HG03469 (cell line): Measurements from ENCODE around the gene SLC41A1.

Source experiments
- ATAC-seq: cut with Tn5 transposase; IDR thresholded peaks from one replicate; pipeline ENCODE4 v1.9.1; 2021; ENCODE audit warnings: mild to moderate bottlenecking, moderate library complexity, moderate number of reproducible peaks; ENCODE audit not compliant: unreplicated experiment

SLC41A1 gene

DNA sequence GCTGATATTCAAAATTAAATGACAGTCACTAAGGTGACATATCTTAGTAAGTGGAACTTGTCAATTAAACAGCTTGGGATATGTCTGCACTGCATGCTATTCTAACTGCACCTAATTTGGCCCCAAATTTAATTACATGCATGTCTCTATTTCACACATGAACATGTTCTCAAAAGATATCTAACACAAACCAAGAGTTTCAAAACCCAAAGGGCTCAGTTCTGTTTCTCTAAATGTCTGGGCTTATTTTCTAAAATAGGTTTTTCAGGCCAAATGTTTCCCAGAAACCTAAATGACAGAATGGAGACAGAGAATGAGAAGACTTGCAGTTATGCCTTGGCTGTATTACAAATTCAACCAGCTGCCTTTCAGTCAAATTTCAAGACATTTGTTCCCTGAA, 49.0 kb downstream of the SLC41A1 start:
- no peak for ATAC-seq

DNA sequence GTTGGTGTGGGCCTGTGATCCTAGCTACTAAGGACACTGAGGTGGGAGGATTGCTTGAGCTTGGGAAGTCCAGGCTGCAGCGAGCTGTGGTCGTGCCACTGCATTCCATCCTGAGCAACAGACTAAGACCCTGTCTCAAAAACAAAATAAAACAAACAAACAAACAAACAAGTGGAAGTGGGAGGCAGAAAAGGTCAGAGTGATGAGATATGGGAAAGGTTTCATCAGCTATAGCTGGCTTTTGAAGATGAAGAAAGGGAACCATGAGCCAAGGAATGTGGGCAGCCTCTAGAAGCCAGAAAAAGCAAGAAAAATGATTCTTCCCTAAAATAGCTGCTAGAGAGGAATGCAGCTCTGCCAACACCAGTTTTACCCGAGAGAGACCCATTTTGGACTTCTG, 52.4 kb downstream of the SLC41A1 start:
- no peak for ATAC-seq

DNA sequence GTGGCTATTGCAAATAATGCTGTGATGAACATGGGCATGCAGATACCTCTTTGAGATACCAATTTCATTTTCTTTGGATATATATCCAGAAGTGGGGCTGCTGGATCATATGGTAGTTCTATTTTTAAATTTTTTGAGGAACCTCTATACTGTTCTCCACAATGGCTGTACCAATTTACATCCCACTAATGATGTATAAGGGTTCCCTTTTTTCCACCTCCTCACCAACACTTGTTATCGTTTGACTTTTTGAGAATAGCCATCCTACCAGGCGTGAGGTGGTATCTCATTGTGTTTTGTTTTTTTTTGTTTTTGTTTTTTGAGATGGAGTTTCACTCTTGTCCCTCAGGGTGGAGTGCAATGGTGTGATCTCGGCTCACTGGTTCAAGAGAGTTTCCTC, 56.4 kb downstream of the SLC41A1 start:
- no peak for ATAC-seq

DNA sequence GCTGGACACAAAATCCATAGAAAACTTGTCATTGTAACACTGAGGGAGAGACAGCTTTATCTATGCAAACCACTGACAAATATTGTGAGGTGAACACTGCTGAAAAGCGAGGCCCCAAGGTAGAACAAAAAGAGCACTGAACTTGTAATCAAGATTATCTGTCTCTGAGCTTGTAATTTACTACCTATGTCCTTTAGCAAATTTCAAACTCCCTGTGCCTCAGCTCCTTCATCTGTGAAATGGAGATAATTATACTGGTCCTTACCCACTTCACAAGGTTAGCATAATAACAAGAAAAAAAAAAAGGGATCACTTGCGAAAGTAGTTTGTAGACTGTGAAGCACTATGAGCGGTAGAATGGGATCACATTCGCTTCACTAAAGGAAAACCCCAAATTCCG, 58.1 kb downstream of the SLC41A1 start:
- no peak for ATAC-seq

DNA sequence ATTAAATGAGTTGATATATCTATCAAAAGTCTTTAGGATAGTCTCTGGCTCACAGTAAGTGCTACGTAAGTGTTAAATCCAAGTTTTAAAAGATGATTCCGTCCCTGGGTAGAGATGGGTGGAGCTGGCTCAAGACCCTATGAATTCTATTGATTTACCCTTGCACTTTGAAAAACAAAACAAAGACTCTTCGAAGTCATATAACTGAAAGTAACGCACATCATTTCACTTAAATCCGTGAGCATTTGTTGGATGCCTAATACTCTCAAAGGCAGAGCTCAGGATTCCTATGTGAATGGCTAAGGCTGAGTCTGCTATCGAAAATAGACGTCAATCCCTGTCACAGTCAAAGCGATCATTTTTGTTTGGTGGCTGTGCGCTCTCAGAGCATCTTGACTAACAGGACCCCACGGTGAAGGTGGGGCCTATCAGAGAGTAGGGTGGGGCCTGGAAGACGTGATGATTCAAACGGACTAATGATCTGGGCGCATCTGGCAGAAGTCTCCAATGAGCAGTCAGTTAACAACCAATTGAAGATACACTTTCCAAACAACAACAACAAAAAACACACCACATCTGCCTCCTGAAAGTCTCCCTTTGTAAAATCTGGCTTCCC, 61.9 kb downstream of the SLC41A1 start:
- no peak for ATAC-seq

DNA sequence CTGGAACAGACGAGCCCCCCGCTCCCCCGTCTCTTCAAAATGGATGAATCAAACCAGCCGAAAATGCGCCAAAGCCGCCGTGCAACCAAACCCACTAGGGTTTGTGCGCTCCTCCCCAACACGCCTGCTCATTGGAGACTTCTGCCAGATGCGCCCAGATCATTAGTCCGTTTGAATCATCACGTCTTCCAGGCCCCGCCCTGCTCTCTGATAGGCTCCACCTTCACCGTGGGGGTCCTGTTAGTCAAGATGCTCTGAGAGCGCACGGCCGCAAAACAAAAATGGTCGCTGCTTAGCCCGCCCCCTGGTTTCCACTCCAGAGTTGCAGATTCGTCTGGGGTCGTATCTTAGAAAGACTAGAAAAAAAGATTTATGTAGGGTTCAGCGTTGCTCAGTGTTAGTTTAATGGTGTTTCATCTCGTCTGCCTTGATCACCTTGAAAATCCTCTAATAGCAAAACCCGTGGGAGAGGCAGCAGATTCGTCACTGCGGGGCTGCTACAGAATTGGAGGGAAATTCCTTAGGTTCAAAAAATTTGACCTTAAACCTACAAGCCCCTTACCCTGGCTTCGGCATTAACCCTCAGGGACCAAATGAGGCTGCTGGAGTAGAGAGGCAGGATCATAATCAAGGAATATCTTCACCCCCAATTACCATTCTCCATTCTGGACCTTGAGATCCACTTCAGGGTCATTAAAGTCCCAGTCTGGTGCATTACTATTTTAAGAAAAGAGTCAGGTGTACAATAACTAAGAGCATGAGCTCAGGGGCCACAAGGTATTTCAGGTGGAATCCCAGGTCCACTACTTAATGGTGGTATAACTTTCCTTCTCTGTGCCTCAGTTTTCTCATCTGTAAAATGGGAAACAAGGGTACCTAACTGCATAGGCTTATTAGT, 62.6 kb downstream of the SLC41A1 start, which contains the start of gene NUCKS1:
TSS of gene NUCKS1 (minus strand) at position 45 of the 898 bp plus-strand sequence. CDS start 209 bp downstream, outside the sequence.
- peak; percentile 62 for ATAC-seq

DNA sequence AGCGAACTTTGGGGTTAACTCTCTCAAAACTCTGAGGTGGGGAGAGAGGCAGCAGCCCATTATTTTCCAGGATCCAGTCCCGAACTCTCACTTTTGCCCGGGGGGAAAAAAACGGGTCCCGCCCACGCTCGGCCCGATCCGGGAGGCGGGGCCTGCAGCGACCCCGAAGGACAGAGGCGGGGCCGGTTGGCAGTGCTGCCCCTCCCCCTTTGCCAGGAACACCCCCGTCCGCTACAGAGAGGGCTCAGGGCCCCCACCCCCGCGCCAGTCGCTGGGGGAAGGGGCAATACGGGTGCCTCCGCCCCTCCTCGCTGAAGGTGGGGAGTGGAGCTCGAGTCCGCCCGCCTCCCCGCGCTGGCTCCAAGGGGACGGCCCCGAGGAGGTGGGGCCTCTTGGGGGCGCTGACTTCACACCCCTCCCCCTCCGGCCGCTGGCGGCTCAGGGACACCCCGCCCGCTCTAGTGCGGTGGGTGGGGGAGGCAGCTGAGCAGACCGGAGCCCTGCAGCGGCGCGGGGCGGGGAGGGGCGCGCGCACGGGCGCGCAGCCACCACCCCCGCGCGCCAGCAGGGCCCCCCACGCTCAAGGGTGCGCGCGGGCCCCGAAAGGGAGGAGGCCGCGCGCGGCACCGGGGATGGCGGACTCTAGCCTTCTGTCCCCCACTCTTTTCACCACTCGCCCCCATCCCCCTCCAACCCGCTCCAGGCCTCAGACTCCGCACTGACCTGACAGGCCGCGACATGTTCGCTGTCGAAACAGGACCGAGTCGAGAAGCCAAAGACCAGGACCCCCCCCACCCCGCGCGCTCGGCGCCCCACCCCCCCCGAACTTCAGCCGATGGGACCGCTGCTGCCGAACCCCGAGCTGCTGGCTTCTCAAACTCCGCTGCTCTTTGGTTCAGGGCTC, 63.5 kb downstream of the SLC41A1 start:
- peak; percentile 72 for ATAC-seq

DNA sequence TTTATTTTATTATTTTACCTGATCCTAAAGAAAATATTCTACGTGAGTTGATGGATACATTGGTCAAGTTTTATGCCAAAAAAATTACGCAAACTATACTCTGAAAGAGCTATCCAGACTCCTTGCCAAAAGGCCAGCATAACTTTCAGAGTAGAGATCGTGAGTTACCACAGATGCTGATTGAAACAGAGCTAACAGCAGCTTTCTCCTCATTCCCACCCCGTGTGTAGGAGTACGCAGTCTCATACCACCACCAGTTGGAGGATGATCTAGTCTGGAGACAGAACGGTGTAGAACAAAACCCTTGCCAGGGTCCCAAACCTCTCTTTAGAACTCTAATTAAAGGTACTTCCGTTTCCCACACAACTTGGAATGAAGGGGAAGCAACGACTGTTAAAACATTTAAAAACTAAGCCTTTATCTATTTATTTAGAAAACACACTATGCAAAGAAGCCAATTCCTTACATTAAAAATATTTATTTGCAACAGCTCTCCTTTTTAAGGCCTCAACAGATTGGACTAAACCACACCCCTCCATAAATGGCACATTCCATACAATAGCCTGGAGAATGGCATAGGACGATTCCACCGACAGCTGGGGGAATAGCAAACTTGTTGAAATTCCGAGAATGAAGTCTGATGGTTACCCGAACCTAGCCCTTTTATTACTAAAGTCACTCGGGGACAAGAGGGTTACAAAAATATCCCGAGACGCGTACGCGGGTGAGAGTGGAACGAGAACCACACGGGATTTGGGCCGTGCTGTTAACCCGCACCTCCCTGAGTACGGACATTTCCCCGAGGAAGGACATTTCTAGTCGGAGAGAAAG, 64.4 kb downstream of the SLC41A1 start:
- ATAC-seq, result peak; percentile 1

- ATAC-seq, result no peak
Measured at GRCh38 chr1:205746757-205747412, 66.1 kb downstream of the SLC41A1 start.

DNA sequence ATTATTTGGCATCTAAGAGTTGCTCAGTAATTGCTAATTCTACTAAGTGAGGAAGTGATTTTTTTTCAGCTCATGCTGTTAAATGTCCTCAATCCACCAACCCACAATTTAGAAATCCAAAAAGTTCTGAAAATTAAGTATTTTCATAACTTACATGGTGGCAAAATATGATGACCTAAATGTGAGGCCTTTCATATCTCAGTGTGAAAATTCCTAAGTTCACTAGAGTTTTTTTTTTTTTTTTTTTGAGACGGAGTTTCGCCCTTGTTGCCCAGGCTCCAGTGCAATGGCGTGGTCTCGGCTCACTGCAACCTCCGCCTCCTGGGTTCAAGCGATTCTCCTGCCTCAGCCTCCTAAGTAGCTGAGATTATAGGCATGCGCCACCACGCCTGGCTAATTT, 68.6 kb downstream of the SLC41A1 start:
- ATAC-seq, result no peak

GRCh38 chr1:205743977-205744376, 69.0 kb downstream of the SLC41A1 start:
- no peak for ATAC-seq

GRCh38 chr1:205741681-205742080, 71.3 kb downstream of the SLC41A1 start:
- no peak for ATAC-seq

- ATAC-seq, result no peak
Measured at GRCh38 chr1:205739348-205740160, 73.4 kb downstream of the SLC41A1 start.
